GM21381 (cell line): ENCODE results near the gene PKDREJ.
A peak's percentile ranks its signal among the peaks of the same experiment; 100 is the strongest.
"Not testable (repeated sequence)": the region's sequence is repeated elsewhere in the genome, so short reads cannot be mapped to it uniquely, and the experiment has no call there.

Experiments used
- ATAC-seq: cut with Tn5 transposase; IDR thresholded peaks from one replicate; pipeline ENCODE4 v1.9.1; 2021; ENCODE audit warnings: mild to moderate bottlenecking, moderate library complexity; ENCODE audit not compliant: unreplicated experiment

Gene PKDREJ

GRCh38 chr22:46267431-46268279 lies 4.5 kb upstream of the PKDREJ start, which contains the start of gene TTC38:
TTC38 (plus strand) TSS chr22:46268008; CDS start chr22:46268040, 32 bp downstream.
- peak; percentile 84 for ATAC-seq

GRCh38 chr22:46265627-46266026 lies 2.5 kb upstream of the PKDREJ start:
- not testable (repeated sequence) for ATAC-seq

GRCh38 chr22:46264520-46264919 lies 1.4 kb upstream of the PKDREJ start:
- ATAC-seq, result not testable (repeated sequence)

GRCh38 chr22:46262449-46263215 lies 511 bp downstream of the PKDREJ start:
- no peak for ATAC-seq

GRCh38 chr22:46260038-46260437 lies 3.1 kb downstream of the PKDREJ start:
- no peak for ATAC-seq

GRCh38 chr22:46259374-46259773 lies 3.8 kb downstream of the PKDREJ start:
- no peak for ATAC-seq

- ATAC-seq, result no peak
Measured at GRCh38 chr22:46256358-46256958, 6.7 kb downstream of the PKDREJ start.

- no peak for ATAC-seq
Measured at GRCh38 chr22:46251816-46252380, 11.2 kb downstream of the PKDREJ start.

- ATAC-seq, result no peak
Measured at GRCh38 chr22:46251266-46251665, 11.9 kb downstream of the PKDREJ start.

- ATAC-seq, result no peak
Measured at GRCh38 chr22:46250783-46251125, 12.4 kb downstream of the PKDREJ start.

- ATAC-seq, result peak; percentile 86
Measured at GRCh38 chr22:46250035-46250782, 12.9 kb downstream of the PKDREJ start, which contains the start of gene CDPF1. CDPF1 (minus strand) TSS chr22:46250293; CDS start chr22:46248284, 2,009 bp downstream.

- no peak for ATAC-seq
Measured at GRCh38 chr22:46247443-46247975, 15.6 kb downstream of the PKDREJ start.

- no peak for ATAC-seq
Measured at GRCh38 chr22:46246178-46246577, 17.0 kb downstream of the PKDREJ start.

- ATAC-seq, result no peak
Measured at GRCh38 chr22:46245511-46245910, 17.6 kb downstream of the PKDREJ start.

GRCh38 chr22:46244771-46245170 lies 18.4 kb downstream of the PKDREJ start:
- no peak for ATAC-seq

GRCh38 chr22:46242076-46242475 lies 21.1 kb downstream of the PKDREJ start:
- ATAC-seq, result no peak

- no peak for ATAC-seq
Measured at GRCh38 chr22:46241396-46242007, 21.6 kb downstream of the PKDREJ start.

- no peak for ATAC-seq
Measured at GRCh38 chr22:46240907-46241306, 22.2 kb downstream of the PKDREJ start.

GRCh38 chr22:46240506-46240905 lies 22.6 kb downstream of the PKDREJ start:
- ATAC-seq, result no peak

- no peak for ATAC-seq
Measured at GRCh38 chr22:46240073-46240472, 23.1 kb downstream of the PKDREJ start.
